OCI-LY3 (cell line): Measurements from ENCODE around the gene CHRNB4.

ENCODE experiments used
- H2AFZ ChIP-seq: fragments of 200-600, 300-600 bp; shearing (Covaris generic); 2 replicates; pipeline ENCODE4 v1.6.0; 2014; ENCODE audit warnings: antibody characterized with exemption, low read depth, low read length
- H3K27ac ChIP-seq: fragments of 200-600, 300-600 bp; sonication (generic); 2 replicates; pipeline ENCODE4 v1.5.1; 2014; ENCODE audit warnings: mild to moderate bottlenecking, low read length, moderate library complexity, mixed read lengths
- H3K27me3 ChIP-seq: fragments of 200-600, 300-600 bp; sonication (generic); 2 replicates; pipeline ENCODE4 v1.6.1; 2014; ENCODE audit warnings: low read depth, low read length, mixed read lengths
- H3K36me3 ChIP-seq: fragments of 200-600, 300-600 bp; sonication (generic); replicated peaks from 2 replicates; pipeline ENCODE3; 2014; ENCODE audit warnings: low read depth, low read length, mixed read lengths
- H3K4me1 ChIP-seq: fragments of 300-600, 200-600 bp; sonication (generic); 2 replicates; pipeline ENCODE4 v1.6.1; 2014; ENCODE audit warnings: low read length, mixed read lengths
- H3K4me2 ChIP-seq: fragments of 200-600, 300-600 bp; sonication (generic); 2 replicates; pipeline ENCODE4 v1.6.1; 2014; ENCODE audit warnings: low read length, mixed read lengths
- H3K4me3 ChIP-seq: fragments of 300-600, 200-600 bp; sonication (generic); 2 replicates; pipeline ENCODE4 v1.5.1; 2014; ENCODE audit warnings: antibody characterized with exemption, mild to moderate bottlenecking, low read length, moderate library complexity
- H3K79me2 ChIP-seq: fragments of 300-600, 200-600 bp; shearing (Covaris generic); 2 replicates; pipeline ENCODE4 v1.6.1; 2014; ENCODE audit warnings: mild to moderate bottlenecking, low read length, mixed read lengths
- H3K9ac ChIP-seq: fragments of 300-600, 200-600 bp; shearing (Covaris generic); 2 replicates; pipeline ENCODE4 v1.6.0; 2014; ENCODE audit warnings: mild to moderate bottlenecking, low read length, moderate library complexity
- H3K9me3 ChIP-seq: fragments of 200-600, 300-600 bp; shearing (Covaris generic); 2 replicates; pipeline ENCODE4 v1.6.1; 2014; ENCODE audit warnings: low read length, mixed read lengths; ENCODE audit not compliant: insufficient read depth
- H4K20me1 ChIP-seq: fragments of 200-600, 300-600 bp; sonication (generic); 2 replicates; pipeline ENCODE4 v1.6.1; 2016; ENCODE audit warnings: low read length, mixed read lengths; ENCODE audit not compliant: insufficient read depth
- EZH2phosphoT487 ChIP-seq: fragments of 200-600 bp; shearing (Covaris generic); IDR thresholded peaks from 2 replicates; pipeline ENCODE4 v1.6.1; 2018; ENCODE audit warnings: antibody characterized with exemption, mixed run types, low read depth
- TF ChIP-seq, protein P1 (sequence below): fragments of 200-600, 300-600 bp; sonication (generic); IDR thresholded peaks from 2 replicates; pipeline ENCODE4 v1.5.1; 2014; ENCODE audit warnings: antibody characterized with exemption, low read length, low read depth

CHRNB4 gene

DNA sequence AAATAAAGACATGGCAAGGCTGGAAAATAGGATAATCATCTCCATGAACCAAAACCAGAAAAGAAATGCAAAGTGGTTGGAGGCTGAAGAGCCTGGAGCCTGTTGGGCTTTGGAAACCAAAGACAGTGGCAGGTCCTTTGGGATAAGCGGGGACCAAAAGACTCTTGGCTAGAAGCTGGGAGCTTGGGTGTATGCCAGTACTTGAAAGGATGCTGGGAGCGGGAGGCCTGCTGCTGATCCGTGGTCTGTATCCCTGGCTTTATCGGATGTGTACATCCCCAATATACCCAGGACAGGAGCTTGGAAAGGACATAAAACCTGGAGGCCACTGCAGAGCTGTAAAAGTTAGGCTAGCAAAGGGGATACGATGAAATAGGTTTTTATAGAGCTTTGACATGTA, 1.3 kb upstream of the CHRNB4 start:
- Histone ChIP-seq H4K20me1 (no peaks in the 10 kb centered on the region), H3K27ac (no peak overlapping the region), H3K4me3 (no peak overlapping the region), H3K9me3 (no peaks in the 10 kb centered on the region), H3K36me3 (no peaks in the 10 kb centered on the region), H3K27me3 (no peaks in the 10 kb centered on the region), H3K79me2 (no peaks in the 10 kb centered on the region), H3K4me2 (no peak overlapping the region), H3K4me1 (no peaks in the 10 kb centered on the region), H3K9ac (no peak overlapping the region), H2AFZ (no peak overlapping the region)
- TF ChIP-seq EZH2phosphoT487, result no peak
- TF ChIP-seq, protein P1, sequence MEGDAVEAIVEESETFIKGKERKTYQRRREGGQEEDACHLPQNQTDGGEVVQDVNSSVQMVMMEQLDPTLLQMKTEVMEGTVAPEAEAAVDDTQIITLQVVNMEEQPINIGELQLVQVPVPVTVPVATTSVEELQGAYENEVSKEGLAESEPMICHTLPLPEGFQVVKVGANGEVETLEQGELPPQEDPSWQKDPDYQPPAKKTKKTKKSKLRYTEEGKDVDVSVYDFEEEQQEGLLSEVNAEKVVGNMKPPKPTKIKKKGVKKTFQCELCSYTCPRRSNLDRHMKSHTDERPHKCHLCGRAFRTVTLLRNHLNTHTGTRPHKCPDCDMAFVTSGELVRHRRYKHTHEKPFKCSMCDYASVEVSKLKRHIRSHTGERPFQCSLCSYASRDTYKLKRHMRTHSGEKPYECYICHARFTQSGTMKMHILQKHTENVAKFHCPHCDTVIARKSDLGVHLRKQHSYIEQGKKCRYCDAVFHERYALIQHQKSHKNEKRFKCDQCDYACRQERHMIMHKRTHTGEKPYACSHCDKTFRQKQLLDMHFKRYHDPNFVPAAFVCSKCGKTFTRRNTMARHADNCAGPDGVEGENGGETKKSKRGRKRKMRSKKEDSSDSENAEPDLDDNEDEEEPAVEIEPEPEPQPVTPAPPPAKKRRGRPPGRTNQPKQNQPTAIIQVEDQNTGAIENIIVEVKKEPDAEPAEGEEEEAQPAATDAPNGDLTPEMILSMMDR, result no peak

DNA sequence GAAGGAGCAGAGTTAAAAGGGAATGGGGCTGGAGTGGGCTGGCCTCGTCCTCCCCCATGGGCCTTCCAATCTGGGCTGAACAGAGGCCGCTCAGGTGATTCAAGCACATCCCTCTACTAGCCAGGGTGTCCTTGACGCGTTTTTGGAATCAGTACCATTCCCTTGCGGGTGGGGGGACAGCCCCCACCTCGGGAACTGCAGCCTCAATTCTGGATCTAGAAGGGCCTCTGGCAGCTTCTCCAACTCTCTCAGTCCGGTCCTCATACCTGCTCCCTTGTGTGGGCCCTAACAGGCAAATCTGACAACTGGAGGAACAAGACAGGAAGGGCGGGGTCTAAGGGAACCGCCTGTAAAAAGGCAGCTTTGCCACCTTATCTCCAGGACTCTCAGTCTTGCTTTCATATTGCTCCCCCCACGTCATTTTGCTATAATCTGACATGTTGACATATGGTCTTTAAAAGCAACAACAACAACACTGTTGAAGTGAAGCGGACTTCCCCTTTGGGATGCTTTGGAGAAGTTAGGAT, 802 bp upstream of the CHRNB4 start:
- H3K4me3 ChIP-seq, result no peak overlapping the region

DNA sequence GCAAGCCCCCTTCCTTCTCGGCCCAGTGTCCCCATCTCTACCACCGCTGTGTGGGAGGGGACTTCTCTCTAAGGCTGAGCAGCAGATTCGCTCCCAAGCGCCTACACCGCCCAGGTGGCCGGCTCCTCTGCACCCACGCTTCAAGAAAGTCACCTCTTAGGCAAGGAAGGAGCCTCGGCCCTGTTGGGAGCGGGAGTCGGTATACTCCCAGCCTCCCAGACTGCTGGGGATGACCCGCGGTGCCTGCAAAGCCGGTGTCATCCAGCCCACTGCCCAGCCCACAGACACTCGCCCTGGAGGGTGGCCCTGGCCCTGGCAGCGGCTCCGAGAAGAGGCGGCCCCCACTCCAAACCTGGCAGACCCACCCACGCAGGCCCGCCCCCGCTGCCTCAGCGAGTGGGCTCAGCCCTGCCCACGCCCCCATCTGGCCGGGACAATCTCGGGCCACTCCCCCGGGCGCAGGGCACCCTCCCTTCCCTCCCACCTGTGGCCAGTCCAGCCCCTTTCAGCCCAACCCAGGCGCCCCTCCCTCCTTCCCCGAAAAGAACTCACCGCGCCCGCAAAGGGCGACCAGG, 396 bp downstream of the CHRNB4 start:
- no peak for TF ChIP-seq EZH2phosphoT487
- TF ChIP-seq, protein P1, result no peak
- Histone ChIP-seq H3K9me3 (no peaks in the 10 kb centered on the region), H3K27ac (no peak overlapping the region), H3K79me2 (no peaks in the 10 kb centered on the region), H4K20me1 (no peaks in the 10 kb centered on the region), H3K27me3 (no peaks in the 10 kb centered on the region), H3K4me3 (no peak overlapping the region), H3K9ac (no peak overlapping the region), H3K36me3 (no peaks in the 10 kb centered on the region), H3K4me2 (no peak overlapping the region), H2AFZ (no peak overlapping the region), H3K4me1 (peaks cover 8% of the 10 kb centered on the region; the same call in 1 of the 2 replicates)

More for the DNA sequence above, 802 bp upstream of the CHRNB4 start:
- no peaks in the 10 kb centered on the region for H4K20me1 ChIP-seq
- peaks cover 3% of the 10 kb centered on the region; the same call in 1 of the 2 replicates for H3K4me1 ChIP-seq
- H3K79me2 ChIP-seq, result no peaks in the 10 kb centered on the region
- H3K27me3 ChIP-seq, result no peaks in the 10 kb centered on the region
- no peak overlapping the region for H3K9ac ChIP-seq
- H3K4me2 ChIP-seq, result no peak overlapping the region
- no peaks in the 10 kb centered on the region for H3K9me3 ChIP-seq
- H3K36me3 ChIP-seq, result no peaks in the 10 kb centered on the region
- no peak overlapping the region for H3K27ac ChIP-seq
- H2AFZ ChIP-seq, result no peak overlapping the region
- TF ChIP-seq, protein P1, result no peak
- no peak for TF ChIP-seq EZH2phosphoT487

DNA sequence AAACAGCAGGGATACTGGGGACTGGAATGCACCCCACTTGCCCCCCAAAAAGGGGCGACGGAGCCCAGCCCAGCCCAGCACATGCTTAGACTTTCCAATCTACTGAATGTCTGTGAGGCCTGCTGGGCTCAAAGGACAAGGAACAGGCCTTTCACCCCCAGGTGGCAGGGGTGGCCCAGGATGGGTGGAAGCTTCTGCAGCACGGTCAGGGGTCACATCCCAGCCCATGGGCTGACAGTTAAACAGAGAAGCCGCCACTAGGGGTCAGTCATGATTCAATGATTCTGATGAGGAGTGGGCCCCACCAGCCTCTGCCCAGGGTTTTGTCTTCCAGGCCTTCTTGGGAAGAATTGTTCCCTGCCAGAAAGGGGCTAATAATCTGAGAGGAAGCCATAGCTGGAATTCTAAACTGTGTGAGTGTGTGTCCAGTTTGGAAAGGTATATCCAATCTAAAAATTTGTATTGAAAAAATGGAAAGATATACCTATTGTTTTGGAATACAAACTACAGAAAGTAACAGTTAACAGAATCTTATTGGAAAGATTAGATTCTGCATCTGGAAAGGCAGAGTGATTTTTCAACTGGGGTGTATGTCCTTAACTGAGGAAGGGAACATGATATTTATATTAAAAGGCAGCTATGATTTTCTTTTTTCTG, 2.2 kb downstream of the CHRNB4 start:
- no peak overlapping the region for H3K27ac ChIP-seq
- H2AFZ ChIP-seq, result no peak overlapping the region

More for the DNA sequence above, 2.2 kb downstream of the CHRNB4 start:
- H4K20me1 ChIP-seq, result no peaks in the 10 kb centered on the region
- H3K4me1 ChIP-seq, result peaks cover 8% of the 10 kb centered on the region; the same call in 1 of the 2 replicates
- no peaks in the 10 kb centered on the region for H3K27me3 ChIP-seq
- H3K4me3 ChIP-seq, result no peak overlapping the region
- H3K36me3 ChIP-seq, result no peaks in the 10 kb centered on the region
- TF ChIP-seq EZH2phosphoT487, result no peak
- TF ChIP-seq, protein P1, result peak; percentile 88
- no peak overlapping the region for H3K4me2 ChIP-seq
- H3K9me3 ChIP-seq, result no peaks in the 10 kb centered on the region
- no peak overlapping the region for H3K9ac ChIP-seq
- no peaks in the 10 kb centered on the region for H3K79me2 ChIP-seq
